Activated CD4-positive, alpha-beta T cell treated with anti-CD3 and anti-CD28 coated beads, Interleukin-2, amount 50 U/mL, for 1 hour (primary cell): ENCODE results near the gene DACT2.

Source experiments
- DNase-seq: peaks from one replicate; pipeline ENCODE4 v3.0.0-alpha.2; 2020

DACT2 gene

DNA sequence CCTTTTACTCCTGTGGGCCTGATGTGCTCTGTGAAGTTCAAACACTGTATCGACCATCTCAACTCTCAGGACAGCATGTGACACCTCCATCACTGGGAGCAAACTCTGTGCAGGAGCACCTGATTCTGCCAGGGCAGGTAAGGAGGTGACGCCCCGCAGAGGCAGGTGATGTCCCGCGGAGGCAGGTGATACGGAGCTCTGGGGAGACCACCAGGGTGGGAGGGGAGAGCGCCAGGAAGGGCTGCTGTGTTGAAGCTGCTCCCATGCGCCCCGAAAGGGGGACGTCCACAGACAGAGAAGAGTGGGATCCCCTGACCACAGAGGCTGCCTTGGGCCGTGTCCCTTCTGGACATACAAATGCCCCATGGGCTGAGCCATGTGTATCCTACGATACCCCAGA is 58.3 kb downstream of the DACT2 start:
- no peak for DNase-seq

DNA sequence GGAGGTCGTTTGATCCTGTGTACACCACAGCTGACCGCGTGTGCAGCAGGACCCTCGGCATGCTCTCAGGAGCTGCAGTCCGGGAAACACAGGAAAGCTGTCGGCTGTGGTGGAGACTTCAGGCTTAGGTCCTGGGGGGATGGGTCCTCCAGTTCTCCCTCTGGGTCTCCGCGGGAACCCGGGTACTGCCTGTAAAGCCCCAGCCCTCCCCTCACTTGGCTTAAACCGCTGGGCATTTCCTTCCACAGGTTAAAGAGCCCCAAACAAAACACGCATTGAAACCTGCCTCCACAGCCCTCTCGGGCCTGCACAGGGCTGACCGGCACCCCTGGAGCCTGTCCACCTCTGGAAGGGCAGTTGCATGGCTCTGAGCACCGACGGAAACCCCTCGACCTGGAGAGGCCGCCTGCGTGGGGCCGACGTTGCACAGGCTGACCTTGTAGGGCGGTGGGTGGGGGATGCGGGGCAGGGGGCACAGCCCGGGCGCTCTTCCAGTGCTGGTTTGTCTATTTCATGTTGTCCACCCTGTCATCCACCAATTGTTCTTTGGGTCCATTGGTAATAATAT is 59.1 kb downstream of the DACT2 start:
- no peak for DNase-seq

DNA sequence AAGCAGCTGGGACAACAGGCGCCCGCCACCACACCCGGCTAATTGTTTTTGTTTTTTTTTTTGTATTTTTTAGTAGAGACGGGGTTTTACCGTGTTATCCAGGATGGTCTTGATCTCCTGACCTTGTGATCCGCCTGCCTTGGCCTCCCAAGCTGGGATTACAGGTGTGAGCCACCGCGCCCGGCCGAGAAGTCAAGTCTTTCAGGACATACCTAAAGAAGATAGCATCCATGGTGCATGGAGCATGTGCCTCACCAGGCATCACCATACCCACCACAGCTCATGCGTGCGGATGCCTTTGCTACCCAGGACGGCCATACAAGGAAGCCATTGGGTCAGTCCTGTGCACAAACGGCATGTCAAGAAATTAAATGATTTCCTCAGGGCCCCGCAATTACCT is 60.8 kb downstream of the DACT2 start:
- DNase-seq: no peak

DNA sequence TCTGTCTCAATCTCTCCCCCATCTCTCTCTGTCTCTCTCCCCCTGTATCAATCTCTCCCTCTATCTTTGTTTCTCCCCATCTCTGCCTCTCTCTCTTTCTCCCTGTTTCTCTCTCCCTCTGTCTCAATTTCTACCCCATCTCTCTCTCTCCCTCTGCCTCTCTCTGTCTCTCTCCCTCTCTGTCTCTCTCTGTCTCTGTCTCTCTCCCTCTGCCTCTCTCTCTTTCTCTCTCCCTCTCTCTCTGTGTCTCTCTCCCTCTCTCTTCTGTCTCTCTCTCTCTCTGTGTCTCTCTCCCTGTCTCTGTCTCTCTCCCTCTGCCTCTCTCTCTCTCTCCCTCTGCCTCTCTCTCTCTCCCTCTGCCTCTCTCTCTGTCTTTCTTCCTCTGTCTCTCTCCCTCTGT is 62.6 kb downstream of the DACT2 start:
- DNase-seq: no peak
